GM19455 (cell line): Measurements from ENCODE around the gene AP2A1.
"Not testable (repeated sequence)": the region's sequence is repeated elsewhere in the genome, so short reads cannot be mapped to it uniquely, and the experiment has no call there.

Experiments used
- ATAC-seq: cut with Tn5 transposase; IDR thresholded peaks from one replicate; pipeline ENCODE4 v1.9.1; 2021; ENCODE audit not compliant: unreplicated experiment

AP2A1 gene

DNA sequence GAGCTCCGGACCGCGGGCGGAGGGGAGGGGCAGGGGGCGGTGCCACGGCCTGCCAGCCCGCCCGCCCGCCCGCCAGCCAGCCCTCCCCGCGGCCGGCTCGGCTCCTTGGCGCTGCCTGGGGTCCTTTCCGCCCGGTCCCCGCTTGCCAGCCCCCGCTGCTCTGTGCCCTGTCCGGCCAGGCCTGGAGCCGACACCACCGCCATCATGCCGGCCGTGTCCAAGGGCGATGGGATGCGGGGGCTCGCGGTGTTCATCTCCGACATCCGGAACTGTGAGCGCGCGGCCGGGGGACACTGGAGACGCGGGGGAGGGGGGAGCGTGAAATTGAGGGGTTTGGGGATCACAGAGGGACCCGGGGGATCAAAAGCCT is at the start of gene AP2A1:
TSS of gene AP2A1 (plus strand) at position 72 of the 370 bp plus-strand sequence. CDS start at position 205, 133 bp downstream.
- ATAC-seq = no peak

DNA sequence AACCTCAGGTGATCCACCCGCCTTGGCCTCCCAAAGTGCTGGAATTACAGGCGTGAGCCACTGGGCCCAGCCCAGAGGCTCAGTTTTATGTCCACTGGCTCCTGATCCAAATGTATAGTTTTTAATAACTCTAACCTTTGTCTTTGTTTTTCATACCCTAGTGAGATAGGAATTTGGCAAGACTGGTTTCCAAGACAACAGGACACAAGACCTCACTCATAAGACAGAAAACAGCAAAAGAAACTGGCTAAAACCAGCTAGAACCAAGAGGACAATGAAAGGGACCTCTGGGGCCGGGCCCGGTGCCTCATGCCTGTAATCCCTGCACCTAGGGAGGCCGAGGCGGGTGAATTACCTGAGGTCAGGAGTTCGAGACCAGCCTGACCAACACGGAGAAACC is 48.3 kb upstream of the AP2A1 start:
- ATAC-seq = no peak

DNA sequence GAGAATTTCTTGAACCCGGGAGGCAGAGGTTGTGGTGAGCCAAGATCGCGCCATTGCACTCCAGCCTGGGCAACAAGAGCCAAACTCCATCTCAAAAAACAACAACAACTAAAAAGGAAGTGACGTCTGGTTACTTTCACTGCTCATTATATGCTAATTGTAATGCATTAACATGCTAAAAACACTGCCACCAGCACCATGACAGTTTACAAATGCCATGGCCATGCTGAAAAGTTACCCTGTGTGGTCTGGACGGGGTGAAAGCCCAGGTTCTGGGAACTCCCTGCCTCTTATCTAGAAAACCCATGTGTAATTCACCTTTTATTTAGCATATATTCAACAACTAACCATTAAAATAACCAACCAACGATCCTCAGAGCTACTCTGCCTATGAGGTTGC is 47.8 kb upstream of the AP2A1 start:
- ATAC-seq = no peak

DNA sequence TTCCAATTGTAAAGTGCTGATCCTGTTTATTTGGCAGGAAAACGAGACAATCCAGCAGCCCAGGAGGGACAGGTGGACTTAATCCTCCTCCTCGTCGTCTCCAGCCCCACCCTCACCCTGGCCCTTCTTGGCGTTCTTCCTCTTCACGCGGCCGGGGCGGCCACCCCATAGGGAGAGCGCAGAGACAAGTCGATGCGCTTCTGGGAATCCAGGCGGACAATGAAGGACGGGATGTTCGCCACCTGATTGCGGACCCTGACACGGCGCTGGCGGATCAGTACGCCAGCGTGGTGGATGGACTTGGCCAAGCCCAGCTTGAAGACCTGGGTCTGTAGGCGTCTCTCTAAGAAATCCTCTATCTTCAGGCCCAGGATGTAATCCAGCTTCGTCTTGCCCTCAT is 47.4 kb upstream of the AP2A1 start:
- not testable (repeated sequence) for ATAC-seq

DNA sequence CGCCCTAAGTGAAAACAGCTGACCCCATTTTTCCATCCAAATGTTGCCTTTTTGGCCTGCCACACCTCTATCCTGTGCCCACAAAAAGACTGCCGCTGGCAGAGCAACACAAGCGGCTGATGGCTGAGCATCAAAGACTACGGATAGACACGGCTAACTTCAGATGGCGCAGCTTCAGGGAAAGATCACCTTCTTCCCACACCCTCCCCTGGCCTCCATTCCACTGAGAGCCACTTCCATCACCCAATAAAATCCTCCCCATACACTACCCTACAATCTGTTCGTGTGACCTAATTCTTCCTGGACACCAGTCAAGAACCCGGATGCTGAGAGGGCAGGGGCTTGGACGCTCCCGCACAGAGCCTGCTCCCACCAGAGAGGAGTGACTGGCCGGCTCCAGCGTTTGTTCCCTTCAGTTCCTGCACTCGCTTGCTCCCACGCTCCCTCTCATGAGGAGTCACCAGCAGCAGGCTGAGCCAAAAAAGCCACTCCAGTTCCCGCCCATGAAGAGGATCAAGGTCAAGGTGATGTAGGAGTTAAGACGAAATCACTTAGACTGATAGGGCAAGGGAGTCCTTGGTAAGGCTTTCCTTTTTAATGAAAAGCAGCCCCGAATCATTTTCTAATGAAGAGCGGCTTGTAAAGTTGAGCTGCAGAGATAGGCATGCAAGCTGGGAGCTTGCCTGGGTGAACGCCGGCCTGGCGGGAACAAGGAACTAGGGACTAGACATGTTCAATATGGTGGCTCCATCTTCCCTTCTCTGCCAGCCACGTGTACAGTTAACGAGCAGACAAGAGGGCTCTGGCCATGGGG is 39.4 kb upstream of the AP2A1 start:
- no peak for ATAC-seq

DNA sequence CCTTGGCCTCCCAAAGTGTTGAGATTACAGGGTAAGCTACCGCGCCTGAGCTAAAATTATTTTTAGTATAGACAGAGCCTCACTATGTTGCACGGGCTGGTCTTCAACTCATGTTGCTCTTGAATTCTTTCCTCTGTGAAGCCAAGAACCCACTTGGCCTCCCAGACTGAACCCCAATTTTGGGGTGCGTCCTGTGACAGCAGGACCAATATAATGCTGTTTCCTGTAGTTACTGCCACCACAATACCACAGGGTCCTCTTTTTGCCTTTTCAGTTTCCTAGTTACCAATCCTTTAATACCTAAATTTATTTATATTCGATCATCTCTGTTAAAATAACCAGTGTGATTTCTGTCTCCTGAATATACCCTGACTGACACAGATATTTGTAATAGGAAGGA is 36.6 kb upstream of the AP2A1 start:
- no peak for ATAC-seq

DNA sequence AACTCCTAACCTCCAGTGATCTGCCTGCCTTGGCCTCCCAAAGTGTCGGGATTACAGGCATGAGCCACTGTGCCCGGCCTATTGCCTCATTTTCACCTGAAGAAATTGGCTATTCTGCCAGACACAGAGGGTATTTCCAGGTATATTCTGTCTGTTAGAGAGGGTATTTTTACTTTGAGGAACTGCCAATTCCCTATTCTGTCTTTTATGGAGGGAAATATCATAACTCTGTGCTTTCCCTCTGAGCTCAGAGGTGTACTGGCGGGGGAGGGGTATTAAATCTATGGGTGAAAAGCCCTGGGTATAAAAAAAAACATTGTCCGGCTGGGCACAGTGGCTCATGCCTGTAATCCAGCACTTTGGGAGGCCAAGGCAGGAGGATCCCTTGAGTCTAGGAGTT is 28.5 kb upstream of the AP2A1 start:
- ATAC-seq = no peak

DNA sequence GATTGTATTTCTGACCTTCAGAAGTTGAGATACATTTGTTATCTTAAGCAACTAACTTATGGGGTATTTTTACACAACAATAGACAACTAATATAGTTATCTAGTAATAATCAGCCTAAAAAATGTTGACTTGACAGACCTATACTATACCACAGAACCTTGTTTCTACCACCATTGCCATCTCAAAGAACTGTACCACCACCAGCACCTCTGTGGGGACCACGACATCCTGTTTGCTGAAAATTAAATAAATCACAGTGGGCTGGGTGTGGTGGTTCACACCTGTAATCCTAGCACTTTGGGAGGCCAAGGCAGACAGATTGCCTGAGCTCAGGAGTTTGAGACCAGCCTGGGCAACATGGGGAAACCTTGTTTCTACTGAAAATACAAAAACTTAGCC is 27.7 kb upstream of the AP2A1 start:
- ATAC-seq = no peak

DNA sequence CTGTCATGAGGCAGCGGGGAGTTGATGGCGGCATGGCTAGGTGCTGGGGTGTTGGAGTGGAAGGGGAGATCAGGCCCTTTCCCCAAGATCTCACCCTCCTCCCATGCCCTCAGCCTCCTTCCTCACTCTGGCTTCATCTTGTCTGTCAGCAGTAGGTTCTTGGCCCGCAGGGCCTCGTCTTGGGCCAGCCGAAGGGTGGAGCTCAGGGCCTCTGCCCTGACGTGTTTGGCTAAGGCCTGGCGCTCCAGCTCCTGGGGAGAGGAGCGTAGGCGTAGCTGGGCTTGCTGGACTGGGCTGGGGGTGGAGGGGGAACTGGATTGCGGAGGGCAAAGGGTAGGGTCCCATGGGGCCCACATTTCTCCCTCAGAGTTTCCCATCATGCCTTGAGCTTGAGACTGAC is 26.9 kb upstream of the AP2A1 start:
- no peak for ATAC-seq

DNA sequence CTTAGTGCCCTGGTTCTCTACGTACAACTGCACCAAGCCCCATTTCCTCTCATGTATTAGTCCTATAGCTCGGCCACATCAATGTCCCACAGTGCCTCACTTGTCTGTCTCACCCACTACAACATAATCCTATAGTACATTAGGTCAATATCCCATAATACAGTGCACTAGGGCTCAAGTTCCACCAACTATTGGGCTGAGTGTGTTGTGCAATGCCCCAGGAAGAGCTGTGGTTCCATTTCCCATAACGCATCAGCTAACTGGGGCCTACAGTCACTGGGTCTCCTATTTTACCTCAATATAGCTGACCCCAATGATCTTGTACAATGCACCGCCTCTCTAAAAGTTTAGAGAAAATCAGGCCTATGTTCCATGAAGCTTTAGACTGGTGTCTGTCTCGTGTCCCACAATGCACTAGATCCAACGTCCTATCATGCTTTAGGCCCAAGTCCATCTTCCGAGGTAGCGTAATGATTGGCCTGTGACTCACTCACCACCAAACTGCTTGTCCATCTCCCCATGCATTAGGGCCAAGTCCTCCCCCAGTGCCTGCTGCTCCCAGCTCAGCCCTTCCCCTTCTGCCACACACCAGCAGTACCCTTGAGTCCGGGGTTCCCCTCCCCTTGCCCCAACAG is 25.5 kb upstream of the AP2A1 start:
- no peak for ATAC-seq

DNA sequence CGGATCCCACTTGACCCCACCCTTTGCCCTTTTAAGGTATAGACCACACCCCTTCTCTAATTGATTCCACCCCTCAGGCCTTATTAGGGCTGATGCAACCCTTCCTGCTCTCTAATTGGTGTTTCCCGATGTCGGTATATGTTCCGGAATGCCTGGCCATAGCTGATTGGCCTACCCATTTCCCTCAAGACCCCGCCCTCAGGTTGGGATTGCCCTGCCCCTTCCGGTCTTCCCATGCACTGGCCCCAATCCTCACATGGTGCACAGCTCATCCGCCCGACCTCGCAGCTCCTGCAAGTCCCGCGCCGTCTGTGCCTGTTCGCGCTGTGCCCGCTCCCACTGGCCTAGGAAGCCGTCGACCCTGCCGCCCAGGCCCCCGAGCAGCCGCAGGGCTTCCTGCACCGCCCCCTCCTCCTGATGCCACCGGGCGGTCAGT is 21.8 kb upstream of the AP2A1 start:
- no peak for ATAC-seq

DNA sequence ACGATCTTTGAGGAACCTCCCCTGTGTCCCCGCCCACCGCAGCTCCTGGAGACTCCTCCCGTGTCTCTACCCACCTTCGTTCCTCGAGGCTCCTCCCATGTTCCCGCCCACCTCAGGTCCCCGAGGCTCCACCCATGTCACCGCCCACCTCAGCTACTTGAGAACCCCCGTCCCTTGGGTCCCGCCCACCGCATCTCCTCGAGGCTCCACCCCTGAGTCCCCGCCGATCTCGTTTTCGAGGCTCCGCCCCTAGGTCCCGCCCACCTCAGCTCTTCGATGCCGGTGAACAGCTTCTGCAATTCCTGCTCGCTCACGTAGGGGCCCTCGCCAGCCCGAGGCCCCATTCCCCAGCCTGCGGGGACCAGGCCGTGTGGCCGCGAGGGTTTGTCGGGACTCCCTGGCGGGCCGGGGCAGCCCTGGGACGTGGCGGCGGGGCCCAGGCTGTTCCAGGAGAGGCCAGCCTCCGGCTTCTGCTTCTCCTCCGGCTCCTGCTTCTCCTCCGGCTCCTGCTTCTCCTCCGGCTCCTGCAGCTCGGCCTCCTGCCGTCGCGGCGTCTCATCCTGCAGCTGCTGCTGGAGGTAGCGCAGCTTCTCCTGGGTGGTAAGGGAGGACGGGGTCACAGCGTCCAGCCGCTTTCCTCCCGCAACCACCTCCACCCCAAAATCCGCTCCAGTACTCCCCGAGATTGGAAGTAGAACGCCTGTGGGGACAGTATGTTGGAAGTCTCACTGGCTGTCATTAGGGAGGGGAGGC is 20.4 kb upstream of the AP2A1 start:
- ATAC-seq = no peak

DNA sequence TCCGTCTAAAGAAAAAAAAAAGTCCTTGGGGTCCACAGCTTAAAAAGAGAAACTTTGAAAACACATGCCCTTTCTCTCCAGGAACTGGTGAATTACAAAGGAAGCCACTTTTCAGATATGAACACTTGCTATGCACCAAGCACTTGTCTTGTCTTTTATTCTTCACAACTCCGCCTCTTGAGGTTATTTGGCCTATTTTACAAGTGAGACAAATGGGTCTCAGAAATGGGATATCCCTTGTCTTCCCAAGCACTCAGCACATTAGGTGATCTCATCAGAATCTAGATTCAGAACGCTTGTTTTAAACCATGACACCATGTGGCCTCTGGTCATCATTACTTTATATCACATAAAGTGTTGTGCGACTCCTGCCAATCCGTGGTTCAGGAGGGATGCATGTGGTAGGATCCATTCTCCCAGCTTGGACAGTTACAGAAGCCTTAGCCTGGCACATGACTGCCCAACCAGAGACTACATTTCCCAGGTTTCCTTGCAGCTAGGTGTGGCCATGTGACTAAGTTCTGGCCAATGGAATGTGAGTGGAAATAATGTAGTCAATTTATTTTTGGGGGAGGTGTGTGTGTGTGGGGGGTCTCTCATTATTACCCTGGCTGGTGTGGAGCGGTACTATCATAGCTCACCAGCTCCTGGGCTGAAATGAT is 17.6 kb upstream of the AP2A1 start:
- no peak for ATAC-seq

DNA sequence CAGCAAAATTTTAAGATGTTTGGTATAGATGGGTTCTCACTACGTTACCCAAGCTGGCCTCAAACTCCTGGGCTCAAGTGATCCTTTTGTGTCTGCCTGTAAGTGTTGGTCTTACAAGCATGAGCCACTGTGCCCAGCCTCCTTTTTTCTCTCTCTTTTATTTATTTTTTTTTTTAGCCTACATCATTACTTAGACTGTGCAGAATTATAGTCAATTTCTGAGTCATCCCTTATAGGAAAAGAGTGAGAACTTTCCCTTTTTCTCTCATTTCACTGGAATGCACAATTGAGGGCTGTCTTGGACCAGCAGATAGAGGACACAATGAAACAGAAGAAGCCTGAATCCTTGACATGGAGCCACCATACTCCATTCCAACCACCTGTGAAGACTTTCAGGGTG is 17.0 kb upstream of the AP2A1 start:
- no peak for ATAC-seq

DNA sequence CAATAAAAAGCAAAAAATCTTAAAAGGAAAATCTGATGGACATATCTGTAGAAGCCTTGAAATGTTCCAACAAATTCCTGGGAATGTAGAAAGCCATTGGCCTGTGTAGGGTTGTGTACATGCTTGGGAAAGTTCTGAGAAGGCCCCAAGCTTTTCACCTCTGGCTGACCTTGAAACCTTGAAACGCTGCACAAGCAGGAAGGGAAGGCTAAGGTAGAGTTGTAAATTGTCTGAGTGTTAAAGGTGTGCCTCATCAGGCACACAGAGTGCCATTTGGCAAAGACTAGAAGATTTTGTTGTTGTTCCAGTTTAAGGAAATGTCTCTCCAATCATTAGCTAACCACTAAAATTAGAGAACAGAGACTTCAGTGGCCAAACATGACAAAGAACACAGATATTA is 14.1 kb upstream of the AP2A1 start:
- no peak for ATAC-seq

DNA sequence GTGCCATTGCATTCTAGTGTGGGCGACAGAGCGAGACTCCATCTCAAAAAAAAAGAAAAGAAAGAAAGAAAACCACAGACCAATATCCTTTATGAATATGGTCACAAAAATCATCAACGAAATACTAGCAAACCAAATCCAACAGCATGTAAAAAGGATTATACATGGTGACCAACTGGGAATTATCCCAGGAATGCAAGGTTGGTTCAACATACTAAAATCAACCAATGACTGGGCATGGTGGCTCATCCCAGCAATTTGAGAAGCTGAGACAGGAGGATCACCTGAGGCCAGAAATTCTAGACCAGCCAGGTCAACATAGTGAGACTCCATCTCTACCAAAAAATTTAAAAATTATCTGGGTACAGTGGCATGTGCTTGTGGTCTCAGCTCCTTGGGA is 10.8 kb upstream of the AP2A1 start:
- ATAC-seq = no peak

DNA sequence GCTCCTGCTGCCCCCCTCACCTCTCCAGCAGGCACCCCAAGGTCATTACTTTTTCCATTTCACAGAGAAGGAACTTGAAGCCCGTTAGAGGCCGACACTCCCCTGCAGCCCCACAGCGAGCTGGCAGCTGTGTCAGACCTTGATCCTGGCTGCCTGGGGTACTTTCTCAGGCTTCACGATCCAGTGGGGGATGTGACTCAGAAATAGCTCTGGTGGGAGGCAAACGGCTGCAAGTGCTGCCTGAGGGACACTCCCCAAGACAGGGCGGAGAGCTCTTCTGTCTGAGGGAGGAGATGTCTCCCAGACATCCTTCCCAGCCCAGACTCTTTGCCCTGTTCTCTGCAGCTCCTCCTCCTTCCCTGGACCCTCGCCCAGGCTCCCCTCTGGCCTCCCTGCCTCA is 8.5 kb upstream of the AP2A1 start:
- ATAC-seq = no peak

DNA sequence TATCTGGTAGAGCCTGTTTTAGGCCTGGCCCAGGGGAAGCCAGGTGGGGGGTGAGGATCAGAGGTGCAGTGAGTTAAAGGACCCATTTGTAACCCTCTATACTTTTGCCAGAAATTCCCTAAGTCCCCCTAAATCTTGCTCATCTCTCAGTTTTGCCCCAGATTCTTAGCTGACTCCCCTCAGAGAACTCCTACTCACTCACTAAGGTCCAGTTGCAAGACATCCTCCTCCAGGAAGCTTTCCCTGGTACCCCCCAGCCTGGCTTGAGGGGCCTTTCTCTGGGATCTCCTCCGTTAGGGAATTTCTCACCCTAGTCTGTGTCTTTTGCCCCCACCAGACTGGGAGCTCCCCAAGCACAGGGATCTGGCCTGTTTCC is 5.6 kb upstream of the AP2A1 start:
- ATAC-seq = no peak

DNA sequence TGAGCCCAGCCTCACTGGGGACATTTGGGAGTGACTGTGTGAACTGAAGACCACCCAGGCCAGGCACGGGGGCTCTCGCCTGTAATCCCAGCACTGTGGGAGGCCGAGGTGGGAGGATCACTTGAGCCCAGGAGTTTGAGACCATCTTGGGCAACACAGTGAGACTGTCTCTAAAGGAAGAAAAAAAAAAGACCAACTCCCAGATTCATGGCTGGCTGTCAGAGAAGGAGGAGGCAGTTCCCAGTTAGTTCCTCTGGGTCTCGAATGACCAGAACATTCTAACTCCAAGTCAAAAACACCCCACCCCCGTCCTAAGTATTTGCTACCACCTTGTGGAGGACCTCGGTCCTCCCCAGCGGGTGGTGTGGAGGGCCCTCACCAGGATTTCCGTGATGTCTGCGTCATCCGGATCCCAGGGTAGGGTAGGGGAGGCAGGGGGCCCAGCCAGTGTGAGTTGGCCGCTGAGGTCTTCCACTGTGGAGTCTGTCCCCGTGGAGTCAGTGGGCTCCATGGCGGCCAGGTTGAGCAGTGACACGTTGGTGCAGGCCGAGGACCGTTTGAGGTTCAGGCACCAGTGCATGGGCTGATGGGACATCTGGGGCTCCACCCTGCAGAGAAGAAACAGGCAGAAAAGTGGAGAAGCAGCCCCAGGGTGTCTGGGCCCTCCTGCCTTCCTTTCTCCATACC is 5.0 kb upstream of the AP2A1 start:
- ATAC-seq = no peak

DNA sequence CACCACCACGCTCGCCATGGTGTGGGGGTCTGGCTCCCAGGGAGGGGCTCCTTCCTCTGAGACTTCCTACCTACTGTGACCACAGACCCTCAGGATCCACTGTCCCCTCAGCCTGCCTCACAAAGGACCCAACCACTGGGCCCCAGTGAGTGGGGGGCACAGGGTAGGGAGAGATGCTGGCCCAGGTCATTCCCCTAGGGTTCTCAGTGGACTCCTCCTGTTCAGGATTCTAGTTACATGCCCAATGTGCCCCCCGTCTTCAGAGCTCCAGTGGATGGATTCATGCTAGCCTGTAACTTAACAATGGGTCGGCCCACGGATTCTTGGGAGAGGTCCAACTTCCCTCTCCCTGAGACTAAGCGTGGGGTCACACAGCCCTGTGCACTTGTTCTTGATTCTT is 3.6 kb upstream of the AP2A1 start, which contains the start of gene TSKS:
TSS of gene TSKS (minus strand) at position 77 of the 400 bp plus-strand sequence. CDS start at position 18, 59 bp downstream.
- no peak for ATAC-seq

DNA sequence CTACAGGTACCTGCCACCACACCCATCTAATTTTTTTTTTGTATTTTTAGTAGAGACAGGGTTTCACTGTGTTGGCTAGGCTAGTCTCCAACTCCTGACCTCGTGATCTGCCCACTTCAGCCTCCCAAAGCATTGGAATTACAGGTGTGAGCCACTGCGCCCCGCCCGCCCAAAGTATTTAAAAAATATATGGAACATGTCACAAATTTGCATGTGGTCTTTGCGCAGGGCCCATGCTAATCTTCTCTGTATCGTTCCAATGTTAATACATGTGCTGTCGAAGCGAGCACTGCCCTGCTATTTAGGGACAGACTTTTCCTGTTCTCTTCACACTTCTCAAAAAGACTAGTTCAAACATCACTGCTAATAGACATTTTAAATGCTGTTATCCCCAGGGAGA is 2.5 kb upstream of the AP2A1 start:
- ATAC-seq = no peak
